B cell (primary cell): ENCODE data around the gene LRRC32. TPM values are rescaled to one million over a fixed set of nuclear protein-coding genes. Genes with fewer than 3 reads are reported as not detected.

Experiments used
- ATAC-seq: fragments of 200-7000 bp; cut with Tn5 transposase; one replicate; pipeline ENCODE4 v1.10.0; 2021; ENCODE audit warnings: low read depth, mild to moderate bottlenecking, moderate number of reproducible peaks, moderate library complexity
- CTCF ChIA-PET: fragments of 350-600 bp; sonication (Branson Sonifier 250); formaldehyde crosslinking; loops from one replicate; lab custom pipeline; 2021; ENCODE audit warnings: antibody characterized with exemption, inconsistent platforms; lab: Charles Lee
- POLR2A ChIA-PET: fragments of 350-600 bp; sonication (Branson Sonifier 250); formaldehyde crosslinking; loops from one replicate; lab custom pipeline; 2021; ENCODE audit warnings: antibody characterized with exemption; lab: Charles Lee
- DNase-seq: peaks from one replicate; pipeline ENCODE4 v3.0.0; 2013
- H2AFZ ChIP-seq: 2 replicates; pipeline ENCODE4 v1.6.1; 2012; ENCODE audit warnings: mild to moderate bottlenecking, low read depth, low read length; ENCODE audit not compliant: insufficient read depth, poor library complexity, severe bottlenecking
- H3K27ac ChIP-seq, 2 donors: 1 replicate in 1 of 2; 2 replicates in 1 of 2; pipeline ENCODE4 v1.5.1; 2012 to 2013; ENCODE audit warnings: low read length in 2 of 2, mild to moderate bottlenecking in 2 of 2, moderate library complexity in 1 of 2
- H3K27me3 ChIP-seq, 4 experiments: fragments of 200-600 bp in 1 of 4; sonication (generic) in 1 of 4; replicated peaks in 1 of 4; 1 replicate in 2 of 4; 2 replicates in 2 of 4; pipeline versions ENCODE4 v1.6.1 to v1.7.0; 2013 to 2016; ENCODE audit warnings: low read length in 3 of 4, mild to moderate bottlenecking in 2 of 4, mixed read lengths in 1 of 4, moderate library complexity in 1 of 4; ENCODE audit not compliant: insufficient read depth in 4 of 4, control insufficient read depth in 3 of 4; ENCODE audit errors: control extremely low read depth in 1 of 4
- H3K36me3 ChIP-seq, 2 experiments: replicated peaks in 1 of 2; 1 replicate in 1 of 2; 2 replicates in 1 of 2; pipeline versions ENCODE4 v1.6.1 to v1.7.1; 2013; ENCODE audit warnings: low read length in 1 of 2; ENCODE audit not compliant: insufficient read depth in 2 of 2, control insufficient read depth in 1 of 2; ENCODE audit errors: control extremely low read depth in 1 of 2, extremely low read depth in 1 of 2
- H3K4me1 ChIP-seq, 2 donors: fragments of 200-600 bp in 1 of 2; sonication (generic) in 1 of 2; 1 replicate in 1 of 2; 2 replicates in 1 of 2; pipeline versions ENCODE4 v1.5.1 to v1.6.1; 2013 to 2017; ENCODE audit warnings: low read length in 2 of 2; ENCODE audit not compliant: control insufficient read depth in 2 of 2, insufficient read depth in 2 of 2
- H3K4me2 ChIP-seq: replicated peaks from 2 replicates; pipeline ENCODE3; 2012; ENCODE audit warnings: mild to moderate bottlenecking, low read depth, low read length; ENCODE audit not compliant: poor library complexity, severe bottlenecking
- H3K4me3 ChIP-seq, 5 experiments: fragments of 200-600 bp in 1 of 5; sonication (generic) in 1 of 5; 1 replicate in 3 of 5; 2 replicates in 2 of 5; pipeline versions ENCODE4 v1.5.1 to v1.7.0; 2011 to 2016; ENCODE audit warnings: low read length in 4 of 5, mild to moderate bottlenecking in 4 of 5, low read depth in 2 of 5, control low read depth in 1 of 5, moderate library complexity in 1 of 5; ENCODE audit not compliant: insufficient read depth in 1 of 5; ENCODE audit errors: control extremely low read depth in 1 of 5, extremely low read depth in 1 of 5
- H3K79me2 ChIP-seq: fragments of 200-600 bp; sonication (generic); one replicate; pipeline ENCODE4 v1.6.0; 2016; ENCODE audit warnings: low read length; ENCODE audit not compliant: control insufficient read depth, insufficient read depth
- H3K9ac ChIP-seq: fragments of 200-600 bp; sonication (generic); 2 replicates; pipeline ENCODE4 v1.6.1; 2017; ENCODE audit warnings: mild to moderate bottlenecking, low read length, moderate library complexity
- H3K9me3 ChIP-seq, 3 donors: one replicate each; pipeline versions ENCODE4 v1.6.1 to v1.7.1; 2013; ENCODE audit warnings: low read length in 2 of 3; ENCODE audit not compliant: control insufficient read depth in 2 of 3, insufficient read depth in 1 of 3; ENCODE audit errors: control extremely low read depth in 1 of 3
- H4K20me1 ChIP-seq: 2 replicates; pipeline ENCODE4 v1.6.0; 2012; ENCODE audit warnings: mild to moderate bottlenecking, low read length; ENCODE audit not compliant: insufficient read depth, control insufficient read depth, poor library complexity, severe bottlenecking
- H3K27ac Mint-ChIP-seq: one replicate; pipeline ENCODE4 v1.8.0; 2021; ENCODE audit warnings: mixed read lengths
- H3K27me3 Mint-ChIP-seq: one replicate; pipeline ENCODE4 v1.8.0; 2021; ENCODE audit warnings: mixed read lengths
- H3K4me1 Mint-ChIP-seq: one replicate; pipeline ENCODE4 v1.8.0; 2021; ENCODE audit warnings: mixed read lengths
- H3K4me3 Mint-ChIP-seq: one replicate; pipeline ENCODE4 v1.8.0; 2021; ENCODE audit warnings: mixed read lengths
- H3K9me3 Mint-ChIP-seq: one replicate; pipeline ENCODE4 v1.8.0; 2022; ENCODE audit warnings: mixed read lengths; ENCODE audit not compliant: insufficient read depth
- EZH2 ChIP-seq: IDR thresholded peaks from 2 replicates; pipeline ENCODE4 v1.6.1; 2012; ENCODE audit warnings: borderline replicate concordance, low read depth, mild to moderate bottlenecking, moderate library complexity, low read length; ENCODE audit not compliant: insufficient read depth, poor library complexity, severe bottlenecking
- WGBS: methylation state at CpG from one replicate; pipeline ENCODE4 v1.1.5; 2013; ENCODE audit warnings: missing lambda C conversion rate; ENCODE audit not compliant: insufficient coverage; 5-methylcytosine and 5-hydroxymethylcytosine counted together
- intact Hi-C: fragments of 100-400 bp; cut with micrococcal nuclease; formaldehyde crosslinking; loops from one replicate; pipeline ENCODE4 v1.10.0; 2022
- polyA plus RNA-seq: library from polyadenylated mRNA; depleted of rRNA; stranded (reverse); fragments of >200 nt; gene quantifications from 2 replicates; pipeline ENCODE4 v1.2.3, GENCODE V29; 2012
- total RNA-seq, 2 donors: library from RNA; stranded (reverse); fragments of 120-200 nt in 1 of 2; gene quantifications; 1 replicate in 1 of 2; 2 replicates in 1 of 2; pipeline versions ENCODE4 v1.2.3 to v1.2.4, GENCODE V29; 2013 to 2022
- TF ChIP-seq, protein P1 (sequence below): fragments of 200-600 bp; IDR thresholded peaks from one replicate; pipeline ENCODE4 v1.8.0; 2022; ENCODE audit warnings: antibody characterized with exemption, mild to moderate bottlenecking

Gene LRRC32
- total and polyA plus RNA-seq, 2 donors (not counting 1 experiment from before 2014, with no cell fraction given): 0.60 to 1.4 TPM

DNA sequence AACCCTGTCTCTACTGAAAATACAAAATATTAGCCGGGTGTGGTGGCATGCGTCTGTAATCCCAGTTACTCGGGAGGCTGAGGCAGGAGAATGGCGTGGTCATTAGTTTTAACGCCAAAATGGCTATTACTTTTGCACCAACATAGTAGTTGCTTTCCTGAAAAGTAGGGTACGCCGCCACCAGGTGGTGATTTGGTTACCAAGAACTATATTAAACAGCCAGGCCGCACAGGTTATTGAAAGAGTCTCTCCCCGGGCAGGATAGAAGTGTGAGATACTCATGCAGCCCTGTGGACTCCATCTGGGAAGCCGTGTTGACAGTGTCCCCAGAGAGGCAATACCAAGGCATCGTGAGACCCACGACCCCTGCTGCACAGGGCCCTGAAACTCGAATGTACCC lies 24.6 kb upstream of the LRRC32 start:
- Histone ChIP-seq H3K4me2 (no peak overlapping the region), H4K20me1 (no peaks in the 10 kb centered on the region), H3K9ac (no peak overlapping the region), H3K4me1 (no peaks in the 10 kb centered on the region), H3K9me3 (peaks cover 0 to 4% (median 0%) of the 10 kb centered on the region in 3 donors), H3K4me3 (no peak overlapping the region), H3K27me3 (peaks cover 0 to 12% (median 0%) of the 10 kb centered on the region in 4 experiments), H3K27ac (no peak overlapping the region), H2AFZ (no peak overlapping the region), H3K79me2 (no peaks in the 10 kb centered on the region), H3K36me3 (no peaks in the 10 kb centered on the region)
- intact Hi-C loops: no loop called here
- Mint-ChIP-seq H3K27me3 (peaks cover 24% of the 10 kb centered on the region), H3K4me1 (no peaks in the 10 kb centered on the region), H3K4me3 (no peak overlapping the region), H3K9me3 (no peaks in the 10 kb centered on the region), H3K27ac (no peak overlapping the region)
- TF ChIP-seq, protein P1, sequence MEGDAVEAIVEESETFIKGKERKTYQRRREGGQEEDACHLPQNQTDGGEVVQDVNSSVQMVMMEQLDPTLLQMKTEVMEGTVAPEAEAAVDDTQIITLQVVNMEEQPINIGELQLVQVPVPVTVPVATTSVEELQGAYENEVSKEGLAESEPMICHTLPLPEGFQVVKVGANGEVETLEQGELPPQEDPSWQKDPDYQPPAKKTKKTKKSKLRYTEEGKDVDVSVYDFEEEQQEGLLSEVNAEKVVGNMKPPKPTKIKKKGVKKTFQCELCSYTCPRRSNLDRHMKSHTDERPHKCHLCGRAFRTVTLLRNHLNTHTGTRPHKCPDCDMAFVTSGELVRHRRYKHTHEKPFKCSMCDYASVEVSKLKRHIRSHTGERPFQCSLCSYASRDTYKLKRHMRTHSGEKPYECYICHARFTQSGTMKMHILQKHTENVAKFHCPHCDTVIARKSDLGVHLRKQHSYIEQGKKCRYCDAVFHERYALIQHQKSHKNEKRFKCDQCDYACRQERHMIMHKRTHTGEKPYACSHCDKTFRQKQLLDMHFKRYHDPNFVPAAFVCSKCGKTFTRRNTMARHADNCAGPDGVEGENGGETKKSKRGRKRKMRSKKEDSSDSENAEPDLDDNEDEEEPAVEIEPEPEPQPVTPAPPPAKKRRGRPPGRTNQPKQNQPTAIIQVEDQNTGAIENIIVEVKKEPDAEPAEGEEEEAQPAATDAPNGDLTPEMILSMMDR: no peak
- TF ChIP-seq EZH2: no peak
- POLR2A ChIA-PET: no interaction called here
- ATAC-seq (no peak), DNase-seq (no peak)
- CTCF ChIA-PET: interaction anchor here (2.0 kb wide), 1 partner anchor 96 kb away, joined by 8 read pairs; no protein-coding TSS in a partner anchor
- WGBS: 88% methylated on average over 11 of the region's 13 CpGs

DNA sequence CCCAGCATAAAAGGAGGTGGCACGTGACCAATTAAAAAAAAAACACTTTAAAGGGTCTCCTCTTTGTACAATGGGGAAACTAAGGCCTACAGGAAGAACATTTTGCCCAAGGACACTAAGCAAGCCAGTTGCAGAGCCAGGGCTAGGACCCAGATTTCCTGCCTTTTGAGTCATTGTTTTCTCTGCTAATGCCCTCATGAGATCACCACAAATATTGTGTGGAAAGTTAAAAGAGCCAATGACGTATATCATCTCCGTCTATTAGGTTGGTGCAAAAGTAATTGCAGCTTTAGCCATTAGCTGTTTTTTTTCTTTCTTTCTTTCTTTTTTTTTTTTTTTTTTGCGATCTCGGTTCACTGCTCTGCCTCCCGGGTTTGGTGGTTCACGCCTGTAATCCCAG lies 24.1 kb upstream of the LRRC32 start:
- no peaks in the 10 kb centered on the region for H3K79me2 ChIP-seq
- ChIA-PET CTCF (interaction anchor here (0.6 to 2.0 kb wide), 2 partner anchors 96 to 166 kb away, joined by 3 to 8 read pairs; no protein-coding TSS in a partner anchor), POLR2A (no interaction called here)
- Mint-ChIP-seq H3K27me3 (peaks cover 22% of the 10 kb centered on the region), H3K27ac (no peak overlapping the region), H3K4me3 (no peak overlapping the region), H3K9me3 (no peaks in the 10 kb centered on the region), H3K4me1 (no peaks in the 10 kb centered on the region)
- no peaks in the 10 kb centered on the region for H3K36me3 ChIP-seq
- no peak overlapping the region for H3K27ac ChIP-seq
- H3K27me3 ChIP-seq: peaks cover 0 to 9% (median 0%) of the 10 kb centered on the region in 4 experiments
- WGBS: 83% methylated on average over 1 of the region's 7 CpGs
- intact Hi-C loops: no loop called here
- no peak for TF ChIP-seq EZH2
- TF ChIP-seq, protein P1: no peak
- no peaks in the 10 kb centered on the region for H4K20me1 ChIP-seq
- no peak overlapping the region for H3K9ac ChIP-seq
- no peak overlapping the region for H3K4me3 ChIP-seq
- H2AFZ ChIP-seq: no peak overlapping the region
- ATAC-seq (no peak), DNase-seq (no peak)
- peaks cover 0 to 4% (median 0%) of the 10 kb centered on the region in 3 donors for H3K9me3 ChIP-seq
- no peaks in the 10 kb centered on the region for H3K4me1 ChIP-seq
- no peak overlapping the region for H3K4me2 ChIP-seq
